ENCODE data around the gene HOXD9. TPM values are rescaled to one million over a fixed set of nuclear protein-coding genes. Genes with fewer than 3 reads are reported as not detected.

The HOXD9 gene
- total RNA-seq, 1 experiment from 2014 or later: 0.06 TPM

DNA sequence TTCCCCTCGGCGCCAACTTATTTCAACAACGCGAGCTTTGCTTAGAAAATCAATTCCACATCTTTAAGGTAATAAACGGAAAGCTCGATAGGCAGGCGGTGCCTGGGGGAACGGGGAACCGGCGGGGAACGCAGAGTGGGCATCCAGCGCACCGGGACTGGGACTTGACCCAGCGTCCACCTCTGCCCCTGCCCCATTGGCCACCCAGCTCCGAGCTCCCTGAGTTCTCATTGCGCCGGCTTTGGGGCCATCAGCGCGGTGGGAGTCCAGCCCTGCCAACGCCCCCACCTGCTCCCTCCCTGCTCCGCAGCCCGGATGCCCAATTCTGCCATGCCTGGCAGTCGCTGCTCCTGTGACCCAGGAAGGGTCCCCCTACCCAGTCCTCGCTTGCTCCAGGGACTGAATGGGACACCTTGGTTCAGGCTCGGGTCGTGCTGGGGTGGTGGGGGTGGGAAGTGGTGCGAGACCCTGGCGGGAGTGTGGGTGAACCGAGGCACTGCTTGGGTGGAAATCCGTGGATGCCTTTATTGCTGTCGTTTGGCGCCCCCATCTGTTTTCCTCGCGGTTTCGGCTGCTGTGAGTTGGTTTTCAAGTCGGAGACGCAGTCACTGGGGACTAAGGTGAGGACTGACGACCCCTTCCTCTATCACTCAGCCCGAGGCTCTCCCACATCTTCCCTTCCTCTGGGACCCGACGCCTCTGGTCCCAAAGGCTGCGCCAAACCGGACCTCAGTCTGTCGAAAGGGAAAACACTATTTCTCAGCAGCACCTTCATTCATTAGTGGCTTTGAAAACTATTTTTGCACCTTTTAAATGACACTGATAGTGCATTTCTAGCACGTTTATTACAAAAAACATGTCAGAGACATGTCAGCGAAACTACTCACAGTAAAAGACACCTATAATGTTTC, 36.4 kb upstream of the HOXD9 start:
- DNase-seq (ENCODE audit: low read depth): peak; percentile 26

DNA sequence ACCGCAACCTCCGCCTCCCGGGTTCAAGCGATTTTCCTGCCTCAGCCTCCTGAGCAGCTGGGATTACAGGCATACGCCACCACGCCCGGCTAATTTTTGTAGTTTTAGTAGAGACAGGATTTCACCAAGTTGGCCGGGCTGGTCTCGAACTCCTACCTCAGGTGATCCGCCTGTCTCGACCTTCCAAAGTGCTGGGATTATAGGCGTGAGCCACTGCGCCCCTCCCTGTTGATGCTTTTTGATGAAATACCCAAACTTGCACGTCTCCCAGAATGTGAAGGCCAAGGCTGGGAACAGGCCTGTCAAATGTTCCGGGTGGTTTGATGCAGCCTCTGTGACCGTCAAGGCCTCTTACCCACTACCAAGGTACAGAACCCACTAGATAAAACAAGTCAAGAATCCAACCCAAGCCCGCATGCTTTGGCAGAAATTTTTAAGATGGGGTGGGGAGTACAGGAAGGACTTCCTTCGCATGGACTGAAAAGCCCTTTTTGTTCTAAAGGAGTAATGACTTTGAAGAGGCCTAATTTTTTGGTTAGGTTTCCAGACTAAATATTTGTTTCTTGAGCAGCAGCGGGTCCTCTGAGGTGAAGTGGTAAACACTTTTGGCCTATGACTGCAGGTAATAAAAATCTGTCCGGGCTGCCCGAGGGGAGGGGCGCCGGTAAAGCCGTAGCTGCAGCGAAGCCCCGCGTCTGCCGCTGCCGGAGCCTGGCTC, 35.0 kb upstream of the HOXD9 start:
- DNase-seq (ENCODE audit: low read depth): no peak

DNA sequence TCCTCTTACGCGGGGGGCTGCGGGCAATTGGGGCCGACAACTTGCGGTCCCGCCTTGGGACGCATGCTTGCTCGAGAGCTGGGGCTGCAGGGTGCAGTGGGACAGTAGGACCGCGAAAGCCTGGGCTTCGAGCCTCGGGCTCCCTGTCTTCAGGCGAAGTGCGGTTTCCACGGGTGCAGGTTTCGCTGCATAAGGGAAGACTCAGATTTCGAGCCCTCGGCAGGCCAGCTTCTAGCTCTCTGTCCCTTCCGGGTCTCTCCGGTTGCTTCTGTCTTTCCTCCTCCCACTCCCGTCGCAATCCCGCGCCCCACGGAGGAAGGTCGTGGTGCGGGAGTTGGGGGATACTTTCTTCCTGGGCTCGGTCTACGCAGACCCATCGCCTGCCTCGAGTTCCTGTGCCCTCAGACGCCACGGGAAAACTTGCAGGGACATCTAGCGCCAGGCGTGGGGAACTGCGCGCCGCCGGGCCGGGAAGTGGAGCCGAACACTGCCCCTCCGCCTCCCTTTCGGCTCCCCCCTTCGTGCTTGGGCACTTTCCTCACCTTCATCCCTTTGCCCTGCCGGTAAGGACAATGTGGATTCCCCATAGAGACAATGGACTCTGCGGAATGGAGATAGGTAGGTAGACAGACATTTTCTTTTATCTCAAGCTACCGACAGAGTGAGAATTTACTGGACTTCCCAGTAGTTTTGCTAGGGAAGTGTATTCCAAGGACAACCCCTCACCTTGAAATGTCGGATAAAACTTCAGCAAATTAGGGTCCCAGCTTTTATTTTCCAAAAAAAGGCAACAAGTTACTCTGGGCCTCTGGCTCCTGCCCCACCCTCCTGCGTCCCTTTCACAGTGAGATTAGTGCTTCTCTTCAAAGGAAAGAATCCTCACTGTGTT, 34.2 kb upstream of the HOXD9 start:
- no peak for DNase-seq (ENCODE audit: low read depth)

DNA sequence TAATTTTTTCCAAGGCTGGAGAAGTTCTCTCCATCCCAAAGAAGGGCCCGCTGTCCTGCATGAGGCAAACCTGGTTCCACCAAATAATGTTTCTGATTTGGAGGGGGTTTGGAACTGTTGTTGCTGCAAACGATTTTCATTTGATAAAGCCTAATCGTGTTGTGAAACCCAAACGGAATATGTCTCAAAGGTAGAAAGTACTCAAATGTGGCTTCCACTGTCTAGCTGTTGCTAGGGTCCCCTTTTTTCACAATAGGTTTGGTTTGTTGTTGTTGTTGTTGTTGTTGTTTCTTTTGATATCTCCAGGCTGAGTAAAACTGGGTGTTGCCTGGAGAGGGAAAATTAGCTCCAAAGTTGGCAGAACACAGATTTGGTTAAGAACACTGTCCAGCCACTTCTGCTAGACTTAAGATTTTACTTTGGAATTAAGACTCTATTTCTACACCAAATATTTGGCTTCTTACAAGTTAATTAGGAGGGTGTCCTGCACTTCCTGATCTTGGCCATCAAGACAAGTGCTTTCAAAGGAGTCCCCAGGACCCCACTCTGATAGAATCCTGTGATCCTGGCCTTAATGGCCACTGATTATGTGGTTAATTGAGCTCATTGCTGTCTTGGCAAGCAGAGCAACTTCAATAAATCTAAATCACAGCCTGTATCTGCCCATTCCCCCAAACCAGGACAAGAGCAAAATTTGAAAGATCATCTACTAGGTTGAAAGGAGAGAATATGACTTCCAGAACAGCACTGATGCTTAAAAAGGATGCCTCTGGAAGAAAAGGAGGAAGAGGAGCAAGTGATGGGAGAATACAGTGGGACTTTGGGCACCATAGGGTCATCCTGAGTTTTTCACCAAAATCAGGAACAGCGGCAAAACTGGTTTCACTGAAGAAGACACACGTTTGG, 33.3 kb upstream of the HOXD9 start:
- no peak for DNase-seq (ENCODE audit: low read depth)

DNA sequence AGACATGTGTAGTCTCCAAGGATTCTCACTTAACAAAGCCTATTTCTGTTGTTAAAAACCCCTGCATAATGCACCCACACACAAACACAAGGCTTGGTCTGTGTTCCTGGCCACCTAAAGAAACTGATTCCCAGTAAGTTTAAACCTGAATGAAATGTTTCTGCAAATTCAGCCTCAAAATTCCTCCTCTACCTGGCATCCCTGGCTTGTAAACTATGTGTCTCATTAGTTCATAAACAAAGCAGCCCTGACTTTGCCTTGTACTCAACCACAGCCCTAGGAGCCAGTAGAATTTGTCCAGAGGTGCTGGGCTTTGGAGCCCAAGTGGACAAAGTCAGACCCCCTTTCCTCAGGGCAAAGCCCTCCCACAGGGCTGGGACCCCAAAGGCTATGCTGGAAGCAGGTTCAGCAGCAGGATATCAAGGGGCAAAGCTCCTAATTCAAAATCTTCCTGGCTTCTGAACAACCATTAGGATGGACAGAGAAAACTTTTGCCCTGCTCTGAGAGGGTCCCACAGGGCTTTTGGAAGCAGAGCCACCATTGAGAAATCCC, 32.6 kb upstream of the HOXD9 start:
- no peak for DNase-seq (ENCODE audit: low read depth)

DNA sequence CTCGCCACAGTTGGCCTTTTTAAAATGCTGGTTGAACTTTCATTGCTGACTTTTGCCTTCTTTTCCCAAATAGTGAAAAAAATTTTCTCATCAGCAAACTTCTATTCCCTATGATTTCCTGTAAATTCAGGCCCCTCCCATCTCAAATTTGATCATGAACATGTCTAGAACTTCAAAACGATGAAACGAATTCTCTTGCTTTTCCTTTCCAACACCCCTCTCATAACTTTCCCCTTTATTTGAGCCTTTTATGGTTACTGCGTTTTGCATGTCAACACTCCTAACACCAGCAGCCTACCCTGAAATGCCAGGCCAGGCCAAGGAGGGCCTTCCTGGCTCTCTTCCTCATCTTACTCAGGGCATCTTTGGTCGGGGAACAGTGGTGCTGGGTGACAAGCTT, 31.7 kb upstream of the HOXD9 start:
- no peak for DNase-seq (ENCODE audit: low read depth)

DNA sequence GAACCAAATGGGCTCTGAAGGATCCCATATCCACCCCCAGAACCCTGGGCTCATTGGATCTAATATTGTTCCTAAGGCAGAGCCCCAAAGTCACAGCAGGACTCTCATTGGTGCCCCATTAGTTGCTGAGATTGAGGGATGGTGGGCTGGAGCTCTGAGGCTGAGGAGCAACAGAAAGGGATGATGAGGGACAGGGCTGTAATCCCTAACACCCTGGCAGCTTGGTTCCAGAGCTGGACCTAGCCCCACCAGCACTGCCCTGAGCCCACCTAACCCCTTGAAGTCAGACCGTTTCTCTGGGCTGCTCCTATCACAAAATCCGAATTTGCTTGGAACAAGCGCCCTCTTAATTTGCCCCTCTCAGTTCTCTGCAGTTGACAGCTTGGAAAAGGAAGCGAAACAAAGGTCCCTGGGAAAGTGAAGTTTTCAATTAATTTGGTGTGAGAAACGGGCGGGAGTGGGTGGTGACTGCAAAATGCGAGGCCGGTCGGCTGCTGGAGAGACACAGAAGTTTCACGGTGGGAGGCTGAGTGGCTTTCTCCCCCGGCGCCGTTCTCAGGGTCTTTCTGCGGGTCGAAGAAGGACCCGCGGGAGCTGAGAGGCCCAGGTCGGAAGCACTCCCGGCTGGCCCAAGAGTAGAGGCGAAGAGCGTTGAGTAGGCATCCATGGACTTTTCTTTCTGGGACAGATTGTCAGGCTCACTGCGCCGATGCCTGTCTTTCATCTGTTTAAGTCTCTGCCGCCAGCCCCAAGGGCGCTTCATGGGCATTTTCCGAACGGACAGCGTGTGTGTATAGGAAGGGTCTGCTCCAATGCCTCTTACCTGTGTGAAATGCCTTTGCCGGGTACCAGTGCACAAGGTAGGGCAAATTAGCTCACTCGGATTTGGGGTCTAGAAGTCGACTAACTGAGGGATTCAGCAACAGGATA, 30.9 kb upstream of the HOXD9 start:
- DNase-seq (ENCODE audit: low read depth): no peak

DNA sequence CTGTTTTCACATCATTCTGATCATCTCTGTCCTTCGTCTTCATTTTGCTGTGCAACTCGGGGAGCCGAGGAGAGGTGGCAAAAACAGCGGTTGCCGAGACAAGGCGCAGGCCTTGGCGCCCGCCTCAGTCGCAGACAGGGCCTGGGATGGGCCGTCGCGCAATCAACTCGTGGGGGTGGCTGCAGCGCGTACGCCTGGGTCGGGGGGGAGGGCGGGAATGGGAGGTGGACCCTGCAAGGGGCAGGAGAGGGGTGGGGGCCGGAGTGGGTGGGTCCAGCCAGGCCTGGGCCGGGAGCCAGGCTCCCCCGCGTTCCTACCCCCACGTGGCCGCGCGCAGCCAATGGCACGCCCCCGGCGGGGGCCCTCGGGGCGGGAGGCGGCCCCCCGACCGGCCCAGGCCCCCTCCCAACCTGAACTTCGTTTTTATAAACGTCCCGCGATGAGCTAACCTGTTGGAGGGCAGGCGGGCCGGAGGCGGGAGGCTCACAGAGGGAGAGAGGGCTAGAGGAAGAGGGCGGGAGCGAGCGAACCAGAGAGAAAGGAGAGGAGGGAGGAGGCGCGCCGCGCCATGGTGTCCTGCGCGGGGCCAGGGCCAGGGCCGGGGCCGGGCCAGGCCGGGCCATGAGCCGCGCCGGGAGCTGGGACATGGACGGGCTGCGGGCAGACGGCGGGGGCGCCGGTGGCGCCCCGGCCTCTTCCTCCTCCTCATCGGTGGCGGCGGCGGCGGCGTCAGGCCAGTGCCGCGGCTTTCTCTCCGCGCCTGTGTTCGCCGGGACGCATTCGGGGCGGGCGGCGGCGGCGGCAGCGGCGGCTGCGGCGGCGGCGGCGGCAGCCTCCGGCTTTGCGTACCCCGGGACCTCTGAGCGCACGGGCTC, 30.0 kb upstream of the HOXD9 start, which contains the start of gene HOXD13:
TSS of gene HOXD13 (plus strand) at position 452 of the 875 bp plus-strand sequence. CDS start at position 622, 170 bp downstream.
- no peak for DNase-seq (ENCODE audit: low read depth)

DNA sequence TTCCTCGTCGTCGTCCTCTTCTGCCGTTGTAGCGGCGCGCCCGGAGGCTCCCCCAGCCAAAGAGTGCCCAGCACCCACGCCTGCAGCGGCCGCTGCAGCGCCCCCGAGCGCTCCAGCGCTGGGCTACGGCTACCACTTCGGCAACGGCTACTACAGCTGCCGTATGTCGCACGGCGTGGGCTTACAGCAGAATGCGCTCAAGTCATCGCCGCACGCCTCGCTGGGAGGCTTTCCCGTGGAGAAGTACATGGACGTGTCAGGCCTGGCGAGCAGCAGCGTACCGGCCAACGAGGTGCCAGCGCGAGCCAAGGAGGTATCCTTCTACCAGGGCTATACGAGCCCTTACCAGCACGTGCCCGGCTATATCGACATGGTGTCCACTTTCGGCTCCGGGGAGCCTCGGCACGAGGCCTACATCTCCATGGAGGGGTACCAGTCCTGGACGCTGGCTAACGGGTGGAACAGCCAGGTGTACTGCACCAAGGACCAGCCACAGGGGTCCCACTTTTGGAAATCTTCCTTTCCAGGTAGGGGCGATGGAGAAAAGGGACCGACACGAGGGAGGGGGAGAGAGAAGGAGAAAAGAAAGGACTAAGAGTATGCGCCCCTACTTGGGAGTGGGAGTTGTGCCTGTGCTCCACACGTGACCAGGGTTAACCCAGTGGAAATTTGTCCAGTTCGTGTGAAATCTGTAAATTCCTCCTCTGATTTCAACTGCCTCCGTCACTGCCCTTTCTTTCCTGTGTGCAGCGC, 29.2 kb upstream of the HOXD9 start:
- DNase-seq (ENCODE audit: low read depth): no peak

DNA sequence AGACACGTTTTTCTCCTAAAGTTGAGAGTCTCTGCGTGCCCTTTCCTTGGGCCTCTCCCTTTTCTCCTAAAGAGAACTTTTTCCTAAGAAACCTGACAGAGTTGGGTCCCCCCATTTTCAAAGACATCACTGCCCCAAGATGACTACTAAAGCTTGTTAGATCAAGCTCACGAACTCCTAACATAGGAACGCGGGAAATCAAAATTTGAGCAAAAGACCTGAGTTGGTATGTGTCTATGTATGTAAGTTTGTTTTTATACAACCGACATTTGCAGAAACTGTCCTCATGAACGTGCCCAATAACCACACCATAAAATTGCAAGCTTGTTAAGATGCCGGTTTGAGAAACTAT, 28.6 kb upstream of the HOXD9 start:
- DNase-seq (ENCODE audit: low read depth): no peak

DNA sequence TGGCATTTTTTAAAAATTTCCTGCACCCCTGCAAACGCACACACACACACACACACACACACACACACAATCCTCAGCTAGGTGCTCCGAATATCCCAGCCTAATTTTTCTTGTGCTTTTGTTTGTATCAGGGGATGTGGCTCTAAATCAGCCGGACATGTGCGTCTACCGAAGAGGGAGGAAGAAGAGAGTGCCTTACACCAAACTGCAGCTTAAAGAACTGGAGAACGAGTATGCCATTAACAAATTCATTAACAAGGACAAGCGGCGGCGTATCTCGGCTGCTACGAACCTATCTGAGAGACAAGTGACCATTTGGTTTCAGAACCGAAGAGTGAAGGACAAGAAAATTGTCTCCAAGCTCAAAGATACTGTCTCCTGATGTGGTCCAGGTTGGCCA, 28.2 kb upstream of the HOXD9 start:
- no peak for DNase-seq (ENCODE audit: low read depth)

DNA sequence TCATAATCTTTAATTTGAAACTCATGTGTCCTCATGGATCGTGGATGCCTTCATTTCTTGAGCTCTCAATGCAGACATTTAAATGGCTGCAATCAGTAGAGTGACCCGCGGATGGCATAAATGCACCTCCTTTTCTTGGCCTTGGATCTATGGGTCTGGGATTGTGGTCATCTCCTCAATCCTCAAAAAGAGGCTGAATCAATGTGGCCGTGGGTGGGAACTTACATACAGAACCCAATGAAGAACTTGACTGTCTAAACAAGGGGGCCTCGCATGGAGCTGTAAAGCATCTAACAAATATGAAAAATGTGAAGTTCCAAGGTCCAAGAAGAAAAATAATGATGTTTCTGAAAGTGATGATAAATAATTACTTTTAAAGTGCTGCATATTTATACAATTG, 27.1 kb upstream of the HOXD9 start:
- no peak for DNase-seq (ENCODE audit: low read depth)

DNA sequence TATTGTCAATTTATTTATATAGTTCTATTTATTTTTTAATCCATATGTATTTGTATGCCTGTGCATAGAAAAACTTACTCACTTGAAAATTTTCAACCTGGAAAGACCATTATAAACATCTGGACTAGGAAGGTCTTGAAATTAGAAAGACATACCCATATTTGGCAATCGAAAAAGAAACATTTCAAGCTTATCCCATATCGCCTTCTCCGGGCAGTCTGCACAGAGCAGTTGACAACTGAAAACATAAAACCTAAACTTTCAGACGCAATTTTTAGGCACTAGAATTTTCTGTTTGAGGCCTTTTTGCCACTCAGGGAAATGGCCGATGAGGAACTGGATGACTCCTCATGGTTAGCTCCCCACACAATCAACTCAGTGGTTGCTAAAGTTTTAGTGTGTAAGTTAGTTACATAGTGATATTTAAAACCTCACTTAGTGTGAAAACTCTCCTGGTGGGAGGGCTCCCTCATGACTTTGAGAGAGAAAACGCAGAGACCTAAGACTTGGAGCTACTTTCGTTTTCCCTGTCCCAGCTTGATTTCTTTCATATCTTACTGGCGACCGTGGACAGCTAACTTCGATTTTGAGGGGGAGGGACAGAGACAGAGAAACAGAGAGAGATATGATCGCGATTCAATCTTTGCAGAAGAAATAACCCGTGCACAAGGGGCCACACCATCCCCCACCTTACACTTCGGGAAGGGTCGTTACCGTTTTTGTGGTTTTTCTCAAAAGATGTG, 26.1 kb upstream of the HOXD9 start:
- no peak for DNase-seq (ENCODE audit: low read depth)

DNA sequence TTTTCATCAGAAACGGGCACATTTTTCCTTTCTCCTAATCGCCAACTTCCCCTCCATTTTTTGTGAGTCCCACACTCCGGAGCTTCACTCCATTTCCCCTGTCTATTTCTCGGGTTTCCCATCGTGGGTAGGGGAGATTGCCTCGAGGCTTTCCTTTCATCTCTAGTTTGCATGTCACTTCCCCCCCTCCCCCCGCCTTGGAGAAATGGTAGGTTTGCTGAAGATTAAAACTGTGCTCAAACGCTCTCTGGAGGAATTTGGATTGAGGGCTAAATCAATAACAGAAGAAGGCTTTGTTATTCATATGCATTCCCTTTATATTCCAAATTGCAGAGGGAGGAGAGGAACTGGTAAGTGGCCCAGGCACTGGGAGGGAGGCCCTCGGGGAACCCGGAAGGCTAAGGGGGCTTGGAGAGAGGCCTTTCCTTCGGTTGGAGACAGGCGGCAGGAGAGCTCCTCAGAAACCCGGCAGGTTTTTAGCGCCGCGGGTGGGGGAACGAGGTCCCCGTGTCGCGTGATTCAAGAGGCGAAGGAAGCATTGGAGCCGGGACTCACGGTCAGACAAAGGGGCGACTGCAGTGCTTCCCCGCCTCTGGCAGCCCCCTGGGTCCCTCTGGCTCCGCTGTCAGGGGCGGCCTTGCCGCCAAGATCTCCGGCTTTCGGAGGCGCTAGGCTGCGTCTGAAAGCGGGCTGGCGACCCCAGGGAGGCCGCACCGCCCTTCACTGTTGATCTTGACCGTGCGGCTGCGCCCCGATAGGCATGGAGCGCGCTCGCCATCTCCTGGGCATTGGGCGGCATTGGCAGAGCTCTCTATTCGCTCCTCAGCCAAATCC, 25.3 kb upstream of the HOXD9 start:
- DNase-seq (ENCODE audit: low read depth): peak; percentile 69

DNA sequence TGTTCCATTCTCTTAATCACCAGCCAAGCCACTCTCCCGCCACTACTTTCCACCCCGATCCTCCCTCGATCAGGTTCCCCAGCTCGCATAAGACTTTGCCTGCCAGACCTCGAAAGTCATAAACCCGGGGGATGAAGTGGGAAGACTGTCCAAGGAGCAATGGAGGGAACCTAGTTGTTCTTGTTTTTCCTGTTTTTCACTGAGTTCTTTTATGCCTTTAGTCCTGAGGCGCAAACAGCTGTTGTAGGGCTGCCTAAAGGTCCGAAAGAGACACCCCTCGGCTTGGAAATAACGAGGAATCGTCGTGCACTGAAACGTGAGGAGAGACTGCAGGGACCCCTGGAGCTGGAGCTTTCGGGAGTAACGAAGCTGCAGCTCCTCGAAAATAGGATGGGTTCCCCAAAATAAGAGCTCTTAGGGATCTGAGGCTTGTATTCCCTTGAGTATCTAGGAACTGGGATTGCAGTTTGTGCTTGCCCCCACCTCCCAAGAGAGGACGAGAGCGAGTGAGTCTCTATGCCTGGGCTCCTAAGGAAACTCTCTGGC, 24.6 kb upstream of the HOXD9 start:
- DNase-seq (ENCODE audit: low read depth): no peak

Measured in LHCN-M2 (cell line).